Measurements from ENCODE around the gene LAMC1.

The LAMC1 gene

GRCh38 chr1:183100361-183100974 lies 77.2 kb downstream of the LAMC1 start:
- ChIA-PET POLR2A (interaction anchor here (1.5 kb wide), 1 partner anchor 171 kb away, joined by 3 read pairs; no protein-coding TSS in a partner anchor), CTCF (interaction anchor here (1.1 to 1.7 kb wide), 4 partner anchors 11 to 138 kb away, joined by 3 to 5 read pairs (median 4); no protein-coding TSS in a partner anchor)
- TF ChIP-seq, protein P1, sequence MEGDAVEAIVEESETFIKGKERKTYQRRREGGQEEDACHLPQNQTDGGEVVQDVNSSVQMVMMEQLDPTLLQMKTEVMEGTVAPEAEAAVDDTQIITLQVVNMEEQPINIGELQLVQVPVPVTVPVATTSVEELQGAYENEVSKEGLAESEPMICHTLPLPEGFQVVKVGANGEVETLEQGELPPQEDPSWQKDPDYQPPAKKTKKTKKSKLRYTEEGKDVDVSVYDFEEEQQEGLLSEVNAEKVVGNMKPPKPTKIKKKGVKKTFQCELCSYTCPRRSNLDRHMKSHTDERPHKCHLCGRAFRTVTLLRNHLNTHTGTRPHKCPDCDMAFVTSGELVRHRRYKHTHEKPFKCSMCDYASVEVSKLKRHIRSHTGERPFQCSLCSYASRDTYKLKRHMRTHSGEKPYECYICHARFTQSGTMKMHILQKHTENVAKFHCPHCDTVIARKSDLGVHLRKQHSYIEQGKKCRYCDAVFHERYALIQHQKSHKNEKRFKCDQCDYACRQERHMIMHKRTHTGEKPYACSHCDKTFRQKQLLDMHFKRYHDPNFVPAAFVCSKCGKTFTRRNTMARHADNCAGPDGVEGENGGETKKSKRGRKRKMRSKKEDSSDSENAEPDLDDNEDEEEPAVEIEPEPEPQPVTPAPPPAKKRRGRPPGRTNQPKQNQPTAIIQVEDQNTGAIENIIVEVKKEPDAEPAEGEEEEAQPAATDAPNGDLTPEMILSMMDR (IDR thresholded peaks at IDR 0.05; ENCODE audit: insufficient read depth, low read length, missing control alignments) = no peak
- no peak for DNase-seq (ENCODE audit: low read depth, low spot score)
- H3K4me3 ChIP-seq (ENCODE audit: low read depth, low read length) = no peak overlapping the region

GRCh38 chr1:183101081-183101480 lies 77.9 kb downstream of the LAMC1 start:
- POLR2A ChIA-PET = no interaction called here
- DNase-seq (ENCODE audit: low read depth, low spot score) = no peak
- no peak overlapping the region for H3K4me3 ChIP-seq (ENCODE audit: low read depth, low read length)
- CTCF ChIA-PET = interaction anchor here (1.1 to 1.7 kb wide), 2 partner anchors 61 to 139 kb away, joined by 3 to 4 read pairs; no protein-coding TSS in a partner anchor
- TF ChIP-seq, protein P1 (IDR thresholded peaks at IDR 0.05; ENCODE audit: insufficient read depth, low read length, missing control alignments) = no peak

GRCh38 chr1:183101841-183102276 lies 78.6 kb downstream of the LAMC1 start:
- no peak for DNase-seq (ENCODE audit: low read depth, low spot score)
- TF ChIP-seq, protein P1 (IDR thresholded peaks at IDR 0.05; ENCODE audit: insufficient read depth, low read length, missing control alignments) = no peak
- ChIA-PET CTCF (interaction anchor here (0.7 kb wide), 1 partner anchor 1222 kb away, joined by 3 read pairs; no protein-coding TSS in a partner anchor), POLR2A (no interaction called here)
- no peak overlapping the region for H3K4me3 ChIP-seq (ENCODE audit: low read depth, low read length)

DNA sequence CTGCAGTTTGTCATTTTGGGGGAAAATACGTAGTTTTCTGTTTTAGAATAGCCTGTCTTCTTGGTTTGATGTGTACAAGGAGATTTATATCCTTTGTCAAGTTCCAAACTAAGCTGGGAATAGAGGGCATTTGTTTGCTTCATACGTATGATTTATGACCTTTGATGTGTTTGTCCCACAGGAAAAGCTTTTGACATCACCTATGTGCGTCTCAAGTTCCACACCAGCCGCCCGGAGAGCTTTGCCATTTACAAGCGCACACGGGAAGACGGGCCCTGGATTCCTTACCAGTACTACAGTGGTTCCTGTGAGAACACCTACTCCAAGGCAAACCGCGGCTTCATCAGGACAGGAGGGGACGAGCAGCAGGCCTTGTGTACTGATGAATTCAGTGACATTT lies 79.9 kb downstream of the LAMC1 start:
- CTCF ChIA-PET = interaction anchor here (0.8 to 1.6 kb wide), 2 partner anchors 30 to 140 kb away, joined by 3 to 4 read pairs; no protein-coding TSS in a partner anchor
- TF ChIP-seq, protein P1 (IDR thresholded peaks at IDR 0.05; ENCODE audit: insufficient read depth, low read length, missing control alignments) = no peak
- POLR2A ChIA-PET = no interaction called here
- H3K4me3 ChIP-seq (ENCODE audit: low read depth, low read length) = no peak overlapping the region
- no peak for DNase-seq (ENCODE audit: low read depth, low spot score)

DNA sequence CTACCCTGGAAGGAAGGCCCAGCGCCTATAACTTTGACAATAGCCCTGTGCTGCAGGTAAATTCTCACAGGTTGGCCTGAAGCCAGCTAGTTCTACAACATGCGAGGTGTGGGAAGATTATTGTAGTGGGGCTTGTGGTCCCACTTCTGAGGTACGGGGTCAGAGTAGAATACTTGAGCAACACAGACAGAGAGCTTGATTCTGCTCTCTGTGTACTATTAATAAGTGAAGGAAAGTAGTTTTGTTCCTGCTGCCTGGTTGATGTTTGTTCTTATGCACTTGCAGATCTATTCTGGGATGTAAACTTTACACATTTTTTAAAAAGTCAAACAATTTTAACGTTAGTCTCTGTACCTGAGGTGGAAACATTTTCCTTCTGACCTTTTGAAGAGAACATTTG lies 80.4 kb downstream of the LAMC1 start:
- TF ChIP-seq, protein P1 (IDR thresholded peaks at IDR 0.05; ENCODE audit: insufficient read depth, low read length, missing control alignments) = no peak
- ChIA-PET CTCF (interaction anchor here (0.8 to 1.6 kb wide), 2 partner anchors 30 to 141 kb away, joined by 3 to 4 read pairs; no protein-coding TSS in a partner anchor), POLR2A (no interaction called here)
- H3K4me3 ChIP-seq (ENCODE audit: low read depth, low read length) = no peak overlapping the region
- DNase-seq (ENCODE audit: low read depth, low spot score) = no peak

DNA sequence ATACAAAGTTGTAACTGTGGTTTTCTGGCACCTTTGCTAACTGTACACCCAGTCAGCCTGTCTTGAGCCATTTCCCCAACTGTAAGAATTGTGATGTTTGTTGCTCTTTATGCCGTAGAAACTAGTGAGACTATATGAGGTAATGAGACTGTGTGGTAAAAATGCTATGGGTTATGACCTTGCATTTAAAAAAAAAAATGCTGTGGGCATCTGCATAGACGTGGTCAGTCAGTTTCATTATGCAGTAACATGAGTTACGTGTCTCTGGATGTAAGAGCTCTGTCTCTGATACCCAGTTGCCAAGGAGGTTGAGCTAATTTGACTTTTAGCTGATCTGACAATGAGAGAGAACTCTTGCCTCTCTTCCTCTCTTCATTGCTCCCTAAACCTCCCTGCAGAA lies 82.2 kb downstream of the LAMC1 start:
- POLR2A ChIA-PET = interaction anchor here (0.6 to 0.8 kb wide), 2 partner anchors 13 to 167 kb away, joined by 3 read pairs; no protein-coding TSS in a partner anchor

More for the DNA sequence above, 82.2 kb downstream of the LAMC1 start:
- TF ChIP-seq, protein P1 (IDR thresholded peaks at IDR 0.05; ENCODE audit: insufficient read depth, low read length, missing control alignments) = no peak
- CTCF ChIA-PET = interaction anchor here (0.9 to 1.4 kb wide), 4 partner anchors 17 to 130 kb away, joined by 3 to 4 read pairs (median 3); no protein-coding TSS in a partner anchor
- no peak for DNase-seq (ENCODE audit: low read depth, low spot score)
- no peak overlapping the region for H3K4me3 ChIP-seq (ENCODE audit: low read depth, low read length)
